ENCODE measurements around the gene VKORC1.

DNA sequence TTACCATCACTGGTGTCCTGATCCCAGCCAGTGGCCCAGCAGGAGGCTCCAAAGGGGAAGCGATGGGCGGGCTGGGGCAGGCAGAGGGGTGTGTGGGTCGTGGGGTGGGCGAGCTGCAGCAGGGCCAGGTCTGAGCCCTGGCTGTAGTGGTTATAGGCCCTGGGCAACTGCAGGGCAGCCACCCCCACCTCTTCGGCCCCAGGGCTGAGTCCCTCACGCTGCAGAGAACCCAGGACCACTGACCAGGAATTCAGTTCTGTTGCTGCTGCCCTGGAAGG is 8.0 kb downstream of the VKORC1 start:
- TF ChIP-seq, protein P1, sequence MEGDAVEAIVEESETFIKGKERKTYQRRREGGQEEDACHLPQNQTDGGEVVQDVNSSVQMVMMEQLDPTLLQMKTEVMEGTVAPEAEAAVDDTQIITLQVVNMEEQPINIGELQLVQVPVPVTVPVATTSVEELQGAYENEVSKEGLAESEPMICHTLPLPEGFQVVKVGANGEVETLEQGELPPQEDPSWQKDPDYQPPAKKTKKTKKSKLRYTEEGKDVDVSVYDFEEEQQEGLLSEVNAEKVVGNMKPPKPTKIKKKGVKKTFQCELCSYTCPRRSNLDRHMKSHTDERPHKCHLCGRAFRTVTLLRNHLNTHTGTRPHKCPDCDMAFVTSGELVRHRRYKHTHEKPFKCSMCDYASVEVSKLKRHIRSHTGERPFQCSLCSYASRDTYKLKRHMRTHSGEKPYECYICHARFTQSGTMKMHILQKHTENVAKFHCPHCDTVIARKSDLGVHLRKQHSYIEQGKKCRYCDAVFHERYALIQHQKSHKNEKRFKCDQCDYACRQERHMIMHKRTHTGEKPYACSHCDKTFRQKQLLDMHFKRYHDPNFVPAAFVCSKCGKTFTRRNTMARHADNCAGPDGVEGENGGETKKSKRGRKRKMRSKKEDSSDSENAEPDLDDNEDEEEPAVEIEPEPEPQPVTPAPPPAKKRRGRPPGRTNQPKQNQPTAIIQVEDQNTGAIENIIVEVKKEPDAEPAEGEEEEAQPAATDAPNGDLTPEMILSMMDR (conservative IDR thresholded peaks at IDR 0.05 in 1 of 2, IDR thresholded peaks at IDR 0.05 in 1 of 2; ENCODE audit: extremely low read depth in 1 of 2, insufficient read depth in 1 of 2, low read depth in 1 of 2, low read length in 2 of 2): no peak
- TF ChIP-seq EZH2 (IDR thresholded peaks at IDR 0.05; ENCODE audit: borderline replicate concordance, low read length): no peak
